Measurements from ENCODE around the gene NRL.
A peak's percentile ranks its signal among the peaks of the same experiment; 100 is the strongest.

NRL gene

DNA sequence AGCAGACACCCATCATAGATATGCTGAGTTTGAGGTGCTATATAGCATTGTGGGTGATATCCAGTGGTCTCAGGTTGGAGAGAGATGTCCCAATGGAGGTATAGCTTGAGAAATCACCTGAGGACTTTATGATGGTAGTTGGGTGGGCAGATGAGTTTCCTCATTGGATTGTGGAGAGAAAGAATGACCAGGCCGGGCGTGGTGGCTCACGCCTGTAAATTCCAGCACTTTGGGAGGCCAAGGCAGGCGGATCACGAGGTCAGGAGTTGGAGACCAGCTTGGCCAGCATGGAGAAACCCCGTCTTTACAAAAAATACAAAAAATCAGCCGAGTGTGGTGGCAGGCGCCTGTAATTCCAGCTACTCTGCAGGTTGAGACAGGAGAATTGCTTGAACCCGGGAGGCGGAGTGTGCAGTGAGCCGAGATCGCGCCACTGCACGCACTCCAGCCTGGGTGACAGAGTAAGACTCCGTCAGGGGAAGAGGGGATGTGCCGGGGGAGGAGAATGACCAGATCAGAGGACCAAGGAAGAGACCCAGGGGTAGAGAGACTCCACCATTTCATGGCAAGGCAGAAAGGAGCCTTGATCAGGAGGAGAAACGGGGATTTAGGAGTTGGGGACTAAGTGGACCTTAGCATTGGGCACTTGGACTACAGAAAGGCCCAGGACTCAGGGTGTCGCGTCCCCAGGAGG, 21.4 kb downstream of the NRL start:
- no peak overlapping the region for H3K9ac ChIP-seq
- TF ChIP-seq, protein P1, sequence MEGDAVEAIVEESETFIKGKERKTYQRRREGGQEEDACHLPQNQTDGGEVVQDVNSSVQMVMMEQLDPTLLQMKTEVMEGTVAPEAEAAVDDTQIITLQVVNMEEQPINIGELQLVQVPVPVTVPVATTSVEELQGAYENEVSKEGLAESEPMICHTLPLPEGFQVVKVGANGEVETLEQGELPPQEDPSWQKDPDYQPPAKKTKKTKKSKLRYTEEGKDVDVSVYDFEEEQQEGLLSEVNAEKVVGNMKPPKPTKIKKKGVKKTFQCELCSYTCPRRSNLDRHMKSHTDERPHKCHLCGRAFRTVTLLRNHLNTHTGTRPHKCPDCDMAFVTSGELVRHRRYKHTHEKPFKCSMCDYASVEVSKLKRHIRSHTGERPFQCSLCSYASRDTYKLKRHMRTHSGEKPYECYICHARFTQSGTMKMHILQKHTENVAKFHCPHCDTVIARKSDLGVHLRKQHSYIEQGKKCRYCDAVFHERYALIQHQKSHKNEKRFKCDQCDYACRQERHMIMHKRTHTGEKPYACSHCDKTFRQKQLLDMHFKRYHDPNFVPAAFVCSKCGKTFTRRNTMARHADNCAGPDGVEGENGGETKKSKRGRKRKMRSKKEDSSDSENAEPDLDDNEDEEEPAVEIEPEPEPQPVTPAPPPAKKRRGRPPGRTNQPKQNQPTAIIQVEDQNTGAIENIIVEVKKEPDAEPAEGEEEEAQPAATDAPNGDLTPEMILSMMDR (IDR thresholded peaks at IDR 0.05) = no peak
- peaks cover 11% of the 10 kb centered on the region for H3K79me2 ChIP-seq

GRCh38 chr14:24092505-24093206, 22.1 kb downstream of the NRL start:
- H3K27ac ChIP-seq = peak overlapping the region; percentile 7
- no peak overlapping the region for H3K4me3 ChIP-seq (ENCODE audit: low read depth, low read length)
- no peak overlapping the region for H3K4me2 ChIP-seq (ENCODE audit: low read length)
- H3K27me3 ChIP-seq (ENCODE audit: control insufficient read depth, insufficient read depth, low read length) = no peaks in the 10 kb centered on the region
- TF ChIP-seq, protein P1 (IDR thresholded peaks at IDR 0.05) = no peak
- no peak overlapping the region for H3K9ac ChIP-seq
- no peaks in the 10 kb centered on the region for H3K36me3 ChIP-seq (ENCODE audit: control insufficient read depth, insufficient read depth, low read length)
- no peaks in the 10 kb centered on the region for H3K9me3 ChIP-seq (ENCODE audit: control insufficient read depth, low read length)
- H3K4me1 ChIP-seq = peaks cover 15% of the 10 kb centered on the region
- H3K79me2 ChIP-seq = peaks cover 8% of the 10 kb centered on the region
- no peak overlapping the region for H2AFZ ChIP-seq

More for the DNA sequence above, 21.4 kb downstream of the NRL start:
- peak overlapping the region; percentile 100 for H3K4me2 ChIP-seq (ENCODE audit: low read length)
- H3K9me3 ChIP-seq (ENCODE audit: control insufficient read depth, low read length) = no peaks in the 10 kb centered on the region
- H3K4me1 ChIP-seq = peaks cover 16% of the 10 kb centered on the region
- H3K36me3 ChIP-seq (ENCODE audit: control insufficient read depth, insufficient read depth, low read length) = no peaks in the 10 kb centered on the region
- H3K4me3 ChIP-seq (ENCODE audit: low read depth, low read length) = no peak overlapping the region
- H3K27ac ChIP-seq = peak overlapping the region; percentile 98
- peak overlapping the region; percentile 93 for H2AFZ ChIP-seq
- H3K27me3 ChIP-seq (ENCODE audit: control insufficient read depth, insufficient read depth, low read length) = no peaks in the 10 kb centered on the region

GRCh38 chr14:24092110-24092504, 22.6 kb downstream of the NRL start:
- Histone ChIP-seq H3K4me2 (ENCODE audit: low read length) (no peak overlapping the region), H3K27ac (no peak overlapping the region), H3K9me3 (ENCODE audit: control insufficient read depth, low read length) (no peaks in the 10 kb centered on the region), H3K36me3 (ENCODE audit: control insufficient read depth, insufficient read depth, low read length) (no peaks in the 10 kb centered on the region), H3K27me3 (ENCODE audit: control insufficient read depth, insufficient read depth, low read length) (no peaks in the 10 kb centered on the region), H3K4me3 (ENCODE audit: low read depth, low read length) (no peak overlapping the region), H3K79me2 (peaks cover 8% of the 10 kb centered on the region), H3K9ac (no peak overlapping the region), H2AFZ (no peak overlapping the region), H3K4me1 (peaks cover 15% of the 10 kb centered on the region)
- TF ChIP-seq, protein P1 (IDR thresholded peaks at IDR 0.05) = no peak

DNA sequence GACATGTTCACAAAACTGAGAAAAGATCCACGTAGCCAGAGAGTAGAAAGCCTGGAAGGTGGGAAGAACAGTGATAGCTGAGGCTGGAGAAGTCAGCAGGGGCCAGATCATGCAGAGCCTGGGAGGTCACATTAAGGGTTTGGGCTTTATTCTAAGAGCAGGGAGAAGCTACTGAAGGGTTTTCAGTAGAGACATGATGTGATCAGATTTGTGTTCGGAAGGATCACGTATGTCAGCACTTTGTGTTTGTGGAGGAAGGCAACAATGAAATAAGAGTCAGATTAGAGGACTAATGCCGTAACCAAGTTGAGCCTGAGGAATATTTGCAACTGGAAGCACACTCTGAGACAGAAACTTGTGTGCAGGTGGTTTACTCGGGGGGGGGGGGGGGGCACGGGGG, 24.9 kb downstream of the NRL start:
- Histone ChIP-seq H3K4me3 (ENCODE audit: low read depth, low read length) (no peak overlapping the region), H3K27ac (no peak overlapping the region), H3K36me3 (ENCODE audit: control insufficient read depth, insufficient read depth, low read length) (no peaks in the 10 kb centered on the region), H3K9me3 (ENCODE audit: control insufficient read depth, low read length) (no peaks in the 10 kb centered on the region), H3K4me2 (ENCODE audit: low read length) (peak overlapping the region; percentile 22), H3K27me3 (ENCODE audit: control insufficient read depth, insufficient read depth, low read length) (no peaks in the 10 kb centered on the region), H2AFZ (no peak overlapping the region), H3K9ac (no peak overlapping the region), H3K79me2 (no peaks in the 10 kb centered on the region), H3K4me1 (peaks cover 9% of the 10 kb centered on the region)
- TF ChIP-seq, protein P1 (IDR thresholded peaks at IDR 0.05) = no peak
